ENCODE measurements around the gene RREB1.

RREB1 gene

DNA sequence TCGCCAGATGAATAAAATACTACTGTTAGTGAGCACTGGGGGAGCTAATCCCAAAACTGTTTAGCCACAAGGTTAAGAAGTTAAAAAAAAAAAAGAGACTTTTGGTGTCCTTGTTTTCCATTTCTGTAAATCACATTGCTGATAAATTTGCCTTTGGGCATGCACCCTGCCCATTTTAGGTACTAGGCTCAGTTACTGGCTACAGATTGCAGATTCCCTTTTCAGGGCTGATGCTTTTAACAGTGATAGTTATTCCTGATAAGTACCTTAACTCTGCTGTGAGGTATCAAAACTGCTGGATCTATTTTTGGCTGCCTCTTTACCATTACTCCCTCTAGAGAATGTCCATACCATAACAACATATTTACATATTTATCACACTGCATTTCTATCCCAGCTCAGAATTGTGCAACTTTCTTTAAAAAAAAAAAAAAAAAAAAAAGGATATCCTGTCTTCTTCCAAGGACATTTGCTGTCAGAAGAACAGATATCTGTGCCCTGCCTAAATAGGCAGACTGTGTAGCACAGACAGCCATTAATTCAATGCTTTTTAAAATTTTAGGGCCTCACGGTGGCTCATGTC lies 110.7 kb downstream of the RREB1 start:
- in situ Hi-C loops (cut with MboI; ENCODE audit: low sequenced_read_pairs), result no loop called here
- Histone ChIP-seq H3K36me3 (replicated peaks) (peaks cover 33% of the 10 kb centered on the region), H3K4me1 (no peaks in the 10 kb centered on the region), H3K4me3 (no peak overlapping the region), H3K27me3 (ENCODE audit: low read depth) (no peaks in the 10 kb centered on the region), H3K9me3 (no peaks in the 10 kb centered on the region)
- DNase-seq (ENCODE audit: low spot score in 2 of 2), result no peak

DNA sequence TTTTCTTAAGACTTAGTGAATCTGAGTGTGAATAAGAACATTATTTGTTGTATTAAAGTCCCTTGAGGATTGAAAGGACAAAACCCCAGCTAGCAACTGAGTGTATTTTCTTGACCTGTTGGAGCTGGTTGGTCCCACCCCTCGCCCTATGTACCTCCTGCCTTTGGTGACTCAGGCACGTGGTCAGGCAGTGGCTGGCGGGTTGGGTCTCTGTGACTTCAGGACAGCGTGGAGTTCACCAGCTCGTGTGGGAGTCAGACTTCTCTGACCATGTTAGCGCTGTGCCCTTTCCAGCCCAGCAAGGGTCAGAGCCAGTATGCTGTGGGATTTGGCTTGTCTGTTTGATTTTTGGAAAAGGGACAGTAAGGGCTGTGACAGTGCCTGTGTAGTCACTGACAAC lies 111.5 kb downstream of the RREB1 start:
- Histone ChIP-seq H3K27me3 (ENCODE audit: low read depth) (no peaks in the 10 kb centered on the region), H3K9me3 (no peaks in the 10 kb centered on the region), H3K36me3 (replicated peaks) (peaks cover 24% of the 10 kb centered on the region), H3K4me1 (no peaks in the 10 kb centered on the region), H3K4me3 (no peak overlapping the region)
- DNase-seq (ENCODE audit: low spot score in 2 of 2), result no peak
- in situ Hi-C loops (cut with MboI; ENCODE audit: low sequenced_read_pairs), result no loop called here

DNA sequence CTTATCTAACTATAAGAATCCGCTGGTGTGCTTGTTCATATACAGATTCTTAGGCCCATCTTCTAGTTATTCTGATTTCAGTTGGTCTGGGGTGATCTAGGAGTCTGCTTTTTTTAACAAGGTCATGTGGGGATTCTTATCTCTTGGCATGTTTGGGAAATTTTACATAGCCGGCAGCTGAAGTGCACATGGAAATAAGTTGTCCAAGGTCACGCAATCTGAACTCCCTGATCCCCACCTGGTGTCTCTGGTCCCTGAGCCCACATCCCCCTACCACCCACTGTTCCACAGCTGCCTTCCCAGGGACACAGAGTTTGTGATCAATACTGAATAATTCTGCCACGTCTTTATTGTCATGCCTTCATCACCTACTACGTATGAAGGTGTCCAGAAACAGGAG lies 114.4 kb downstream of the RREB1 start:
- Histone ChIP-seq H3K4me1 (no peaks in the 10 kb centered on the region), H3K27me3 (ENCODE audit: low read depth) (no peaks in the 10 kb centered on the region), H3K4me3 (no peak overlapping the region), H3K36me3 (replicated peaks) (peaks cover 17% of the 10 kb centered on the region), H3K9me3 (no peaks in the 10 kb centered on the region)
- in situ Hi-C loops (cut with MboI; ENCODE audit: low sequenced_read_pairs), result no loop called here
- DNase-seq (ENCODE audit: low spot score in 2 of 2), result no peak

DNA sequence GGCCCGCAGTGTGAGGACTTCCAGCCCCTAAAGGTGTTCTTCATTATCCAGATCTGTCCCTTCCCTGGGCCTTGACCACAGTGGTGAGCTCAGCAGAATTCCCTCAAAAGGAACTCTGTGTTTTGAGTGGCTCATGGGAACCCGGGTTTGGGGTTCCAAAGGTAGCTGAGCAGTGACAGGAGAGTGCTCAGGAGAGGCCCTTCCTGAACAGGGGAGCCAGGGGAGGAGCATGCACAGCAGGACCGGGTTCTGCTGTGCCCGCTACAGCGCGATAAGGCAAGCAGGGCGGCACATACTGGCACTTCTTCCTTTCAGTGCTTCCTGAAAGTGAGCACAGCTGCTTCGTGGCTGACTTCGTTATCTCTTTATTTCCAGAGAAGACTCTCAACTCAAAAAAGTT lies 117.0 kb downstream of the RREB1 start:
- H3K36me3 ChIP-seq (replicated peaks), result peaks cover 34% of the 10 kb centered on the region
- no peak for DNase-seq (ENCODE audit: low spot score in 2 of 2)
- no peak overlapping the region for H3K4me3 ChIP-seq
- no peaks in the 10 kb centered on the region for H3K9me3 ChIP-seq
- in situ Hi-C loops (cut with MboI; ENCODE audit: low sequenced_read_pairs), result no loop called here
- H3K27me3 ChIP-seq (ENCODE audit: low read depth), result no peaks in the 10 kb centered on the region
- H3K4me1 ChIP-seq, result no peaks in the 10 kb centered on the region

DNA sequence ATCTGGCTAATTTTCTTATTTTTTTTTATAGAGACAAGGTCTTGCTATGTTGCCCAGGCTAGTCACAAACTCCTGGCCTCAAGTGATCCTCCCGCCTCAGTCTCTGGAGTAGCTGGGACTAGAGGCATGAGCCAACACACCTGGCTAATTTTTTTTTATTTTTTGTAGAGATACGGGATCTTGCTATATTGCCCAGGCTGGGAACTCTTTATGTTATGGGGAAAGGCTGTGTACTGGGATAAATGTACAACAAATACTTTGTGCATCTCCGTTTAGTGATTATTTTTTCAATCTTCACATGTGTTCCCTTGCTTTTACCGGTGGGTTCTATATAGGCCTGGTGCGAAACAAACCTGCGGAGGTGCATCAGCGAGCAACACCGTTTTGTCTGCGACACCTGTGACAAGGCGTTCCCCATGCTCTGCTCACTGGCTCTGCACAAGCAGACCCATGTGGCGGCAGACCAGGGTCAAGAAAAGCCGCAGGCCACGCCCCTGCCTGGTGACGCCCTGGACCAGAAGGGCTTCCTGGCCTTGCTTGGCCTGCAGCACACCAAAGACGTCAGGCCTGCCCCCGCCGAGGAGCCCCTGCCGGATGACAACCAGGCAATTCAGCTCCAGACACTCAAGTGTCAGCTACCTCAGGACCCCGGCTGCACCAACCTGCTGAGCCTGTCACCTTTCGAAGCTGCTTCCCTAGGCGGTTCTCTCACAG lies 121.1 kb downstream of the RREB1 start:
- no peaks in the 10 kb centered on the region for H3K9me3 ChIP-seq
- in situ Hi-C loops (cut with MboI; ENCODE audit: low sequenced_read_pairs), result no loop called here
- H3K36me3 ChIP-seq (replicated peaks), result peaks cover 60% of the 10 kb centered on the region
- H3K4me1 ChIP-seq, result no peaks in the 10 kb centered on the region
- no peaks in the 10 kb centered on the region for H3K27me3 ChIP-seq (ENCODE audit: low read depth)
- H3K4me3 ChIP-seq, result no peak overlapping the region
- DNase-seq (ENCODE audit: low spot score in 2 of 2), result no peak

DNA sequence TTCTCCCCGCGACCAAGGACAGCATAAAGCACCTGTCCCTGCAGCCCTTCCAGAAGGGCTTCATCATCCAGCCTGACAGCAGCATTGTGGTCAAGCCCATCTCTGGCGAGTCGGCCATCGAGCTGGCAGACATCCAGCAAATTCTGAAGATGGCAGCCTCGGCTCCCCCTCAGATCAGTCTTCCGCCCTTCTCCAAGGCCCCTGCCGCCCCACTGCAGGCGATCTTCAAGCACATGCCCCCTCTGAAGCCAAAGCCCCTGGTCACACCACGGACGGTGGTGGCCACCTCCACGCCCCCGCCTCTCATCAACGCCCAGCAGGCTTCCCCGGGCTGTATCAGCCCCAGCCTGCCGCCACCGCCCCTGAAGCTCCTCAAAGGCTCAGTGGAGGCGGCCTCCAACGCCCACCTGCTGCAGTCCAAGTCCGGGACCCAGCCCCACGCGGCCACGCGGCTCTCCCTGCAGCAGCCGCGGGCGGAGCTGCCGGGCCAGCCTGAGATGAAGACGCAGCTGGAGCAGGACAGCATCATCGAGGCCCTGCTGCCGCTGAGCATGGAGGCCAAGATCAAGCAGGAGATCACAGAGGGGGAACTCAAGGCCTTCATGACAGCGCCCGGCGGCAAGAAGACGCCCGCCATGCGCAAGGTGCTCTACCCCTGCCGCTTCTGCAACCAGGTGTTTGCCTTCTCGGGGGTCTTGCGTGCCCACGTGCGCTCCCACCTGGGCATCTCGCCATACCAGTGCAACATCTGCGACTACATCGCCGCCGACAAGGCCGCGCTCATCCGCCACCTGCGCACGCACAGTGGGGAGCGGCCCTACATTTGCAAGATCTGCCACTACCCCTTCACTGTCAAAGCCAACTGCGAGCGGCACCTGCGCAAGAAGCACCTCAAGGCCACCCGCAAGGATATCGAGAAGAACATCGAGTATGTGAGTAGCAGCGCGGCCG lies 121.9 kb downstream of the RREB1 start:
- no peak overlapping the region for H3K4me3 ChIP-seq
- no peak for DNase-seq (ENCODE audit: low spot score in 2 of 2)
- no peaks in the 10 kb centered on the region for H3K27me3 ChIP-seq (ENCODE audit: low read depth)
- H3K4me1 ChIP-seq, result no peaks in the 10 kb centered on the region
- H3K36me3 ChIP-seq (replicated peaks), result peaks cover 63% of the 10 kb centered on the region
- H3K9me3 ChIP-seq, result no peaks in the 10 kb centered on the region
- in situ Hi-C loops (cut with MboI; ENCODE audit: low sequenced_read_pairs), result no loop called here

DNA sequence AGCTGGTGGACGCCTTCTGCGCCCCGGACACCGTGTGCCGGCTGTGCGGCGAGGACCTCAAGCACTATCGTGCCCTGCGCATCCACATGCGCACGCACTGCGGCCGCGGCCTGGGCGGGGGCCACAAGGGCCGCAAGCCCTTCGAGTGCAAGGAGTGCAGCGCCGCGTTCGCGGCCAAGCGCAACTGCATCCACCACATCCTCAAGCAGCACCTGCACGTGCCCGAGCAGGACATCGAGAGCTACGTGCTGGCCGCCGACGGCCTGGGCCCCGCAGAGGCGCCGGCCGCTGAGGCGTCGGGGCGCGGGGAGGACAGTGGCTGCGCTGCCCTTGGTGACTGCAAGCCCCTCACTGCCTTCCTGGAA lies 122.5 kb downstream of the RREB1 start:
- in situ Hi-C loops (cut with MboI; ENCODE audit: low sequenced_read_pairs), result no loop called here
- no peak for DNase-seq (ENCODE audit: low spot score in 2 of 2)
- H3K4me1 ChIP-seq, result no peaks in the 10 kb centered on the region
- peaks cover 66% of the 10 kb centered on the region for H3K36me3 ChIP-seq (replicated peaks)
- H3K27me3 ChIP-seq (ENCODE audit: low read depth), result no peaks in the 10 kb centered on the region
- no peak overlapping the region for H3K4me3 ChIP-seq
- H3K9me3 ChIP-seq, result no peaks in the 10 kb centered on the region

DNA sequence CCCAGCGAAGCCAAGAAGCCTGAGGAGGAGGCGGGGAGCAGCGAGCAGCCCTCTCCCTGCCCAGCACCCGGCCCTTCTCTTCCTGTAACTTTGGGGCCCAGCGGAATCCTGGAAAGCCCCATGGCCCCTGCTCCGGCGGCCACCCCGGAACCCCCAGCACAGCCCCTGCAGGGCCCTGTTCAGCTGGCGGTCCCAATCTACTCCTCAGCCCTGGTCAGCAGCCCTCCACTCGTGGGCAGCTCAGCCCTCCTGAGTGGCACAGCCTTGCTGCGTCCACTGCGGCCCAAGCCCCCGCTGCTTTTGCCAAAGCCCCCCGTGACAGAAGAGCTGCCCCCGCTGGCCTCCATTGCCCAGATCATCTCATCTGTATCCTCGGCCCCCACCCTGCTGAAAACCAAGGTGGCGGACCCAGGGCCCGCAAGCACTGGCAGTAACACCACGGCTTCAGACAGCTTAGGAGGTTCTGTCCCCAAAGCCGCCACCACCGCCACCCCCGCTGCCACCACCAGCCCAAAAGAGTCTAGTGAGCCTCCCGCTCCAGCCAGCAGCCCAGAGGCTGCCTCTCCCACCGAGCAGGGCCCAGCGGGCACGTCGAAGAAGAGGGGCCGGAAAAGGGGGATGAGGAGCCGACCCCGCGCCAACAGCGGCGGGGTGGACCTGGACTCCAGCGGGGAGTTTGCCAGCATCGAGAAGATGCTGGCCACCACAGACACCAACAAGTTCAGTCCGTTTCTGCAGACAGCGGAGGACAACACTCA lies 123.4 kb downstream of the RREB1 start:
- H3K36me3 ChIP-seq (replicated peaks), result peaks cover 61% of the 10 kb centered on the region

DNA sequence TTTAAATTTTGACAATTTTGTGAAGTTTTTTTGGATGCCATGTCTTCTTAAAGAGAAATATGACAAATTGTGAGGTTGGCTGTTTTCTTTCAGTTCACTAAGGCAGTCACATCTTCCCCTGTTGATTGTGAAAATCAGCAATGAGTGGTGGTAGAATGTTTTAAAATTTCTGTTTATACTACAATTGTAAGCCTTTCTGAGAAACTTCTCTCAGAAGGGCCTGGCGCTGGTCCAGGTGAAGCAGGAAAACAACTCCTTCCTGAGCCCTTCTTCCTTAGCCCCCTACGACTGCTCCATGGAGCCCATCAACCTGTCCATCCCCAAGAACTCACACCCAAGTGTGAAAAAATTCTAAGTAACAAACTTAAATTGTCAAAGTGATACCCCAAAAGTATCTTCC lies 124.6 kb downstream of the RREB1 start:
- in situ Hi-C loops (cut with MboI; ENCODE audit: low sequenced_read_pairs), result no loop called here
- DNase-seq (ENCODE audit: low spot score in 2 of 2), result no peak
- Histone ChIP-seq H3K27me3 (ENCODE audit: low read depth) (no peaks in the 10 kb centered on the region), H3K9me3 (no peaks in the 10 kb centered on the region), H3K4me1 (no peaks in the 10 kb centered on the region), H3K36me3 (replicated peaks) (peaks cover 57% of the 10 kb centered on the region), H3K4me3 (no peak overlapping the region)

More for the DNA sequence above, 123.4 kb downstream of the RREB1 start:
- H3K27me3 ChIP-seq (ENCODE audit: low read depth), result no peaks in the 10 kb centered on the region
- no peak for DNase-seq (ENCODE audit: low spot score in 2 of 2)
- H3K9me3 ChIP-seq, result no peaks in the 10 kb centered on the region
- H3K4me3 ChIP-seq, result no peak overlapping the region
- no peaks in the 10 kb centered on the region for H3K4me1 ChIP-seq
- in situ Hi-C loops (cut with MboI; ENCODE audit: low sequenced_read_pairs), result no loop called here

DNA sequence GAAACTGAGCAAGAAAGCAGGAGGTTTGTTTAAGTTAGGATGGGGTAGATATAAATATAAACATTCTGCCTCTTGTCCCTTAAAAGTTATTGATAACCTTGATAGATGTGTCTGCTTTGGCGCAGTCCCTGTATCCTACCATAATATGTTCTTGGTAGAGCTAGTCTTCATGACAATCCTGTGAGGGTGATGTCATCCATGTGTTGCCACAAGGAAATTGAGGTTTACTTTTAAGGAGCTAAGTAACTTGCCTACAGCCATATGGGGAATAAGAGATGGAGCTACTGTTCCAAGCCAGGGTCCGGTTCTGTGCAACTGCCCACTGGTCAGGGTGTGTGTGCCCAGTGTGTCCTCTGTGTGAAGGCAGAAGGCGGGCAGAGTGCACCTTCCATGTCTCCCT lies 126.8 kb downstream of the RREB1 start:
- Histone ChIP-seq H3K9me3 (no peaks in the 10 kb centered on the region), H3K4me3 (no peak overlapping the region), H3K36me3 (replicated peaks) (peaks cover 43% of the 10 kb centered on the region), H3K4me1 (no peaks in the 10 kb centered on the region; the same call in 1 of the 2 replicates), H3K27me3 (ENCODE audit: low read depth) (no peaks in the 10 kb centered on the region)
- in situ Hi-C loops (cut with MboI; ENCODE audit: low sequenced_read_pairs), result no loop called here
- DNase-seq (ENCODE audit: low spot score in 2 of 2), result no peak

DNA sequence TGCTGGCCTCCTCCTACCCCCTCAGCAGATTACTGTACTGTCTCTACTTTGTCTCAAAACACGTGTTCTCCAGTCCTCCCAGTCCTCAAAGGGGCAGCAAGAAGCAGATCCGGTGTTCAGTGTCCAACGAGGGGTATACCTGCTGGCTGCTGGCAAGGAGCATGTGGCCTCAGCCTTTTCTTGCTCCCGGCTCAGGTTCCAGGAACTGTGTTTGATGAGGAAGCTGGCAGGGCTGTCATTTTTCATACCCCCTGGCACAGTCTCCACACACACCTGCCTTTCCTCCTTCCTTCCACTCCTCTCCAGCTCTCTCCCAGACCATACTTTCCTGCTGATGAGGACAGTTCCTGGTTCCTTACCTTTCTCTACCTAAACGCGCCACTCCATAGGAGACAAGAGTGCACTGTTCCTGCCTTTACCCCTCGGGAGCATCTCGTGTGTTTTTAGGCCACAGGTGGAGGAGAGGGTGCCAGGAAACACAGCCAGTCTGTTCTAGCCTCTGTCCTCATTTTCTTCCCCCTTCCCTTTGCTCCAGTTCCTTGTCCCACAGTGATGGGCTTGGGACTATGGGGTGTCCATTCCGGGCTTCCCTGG lies 128.0 kb downstream of the RREB1 start:
- no peaks in the 10 kb centered on the region; the same call in 1 of the 2 replicates for H3K4me1 ChIP-seq
- DNase-seq (ENCODE audit: low spot score in 2 of 2), result no peak
- H3K4me3 ChIP-seq, result no peak overlapping the region
- peaks cover 37% of the 10 kb centered on the region for H3K36me3 ChIP-seq (replicated peaks)
- in situ Hi-C loops (cut with MboI; ENCODE audit: low sequenced_read_pairs), result loop anchor here (5.0 kb wide), 1 partner anchor 559 kb away; no protein-coding TSS in a partner anchor
- no peaks in the 10 kb centered on the region for H3K9me3 ChIP-seq
- no peaks in the 10 kb centered on the region for H3K27me3 ChIP-seq (ENCODE audit: low read depth)

DNA sequence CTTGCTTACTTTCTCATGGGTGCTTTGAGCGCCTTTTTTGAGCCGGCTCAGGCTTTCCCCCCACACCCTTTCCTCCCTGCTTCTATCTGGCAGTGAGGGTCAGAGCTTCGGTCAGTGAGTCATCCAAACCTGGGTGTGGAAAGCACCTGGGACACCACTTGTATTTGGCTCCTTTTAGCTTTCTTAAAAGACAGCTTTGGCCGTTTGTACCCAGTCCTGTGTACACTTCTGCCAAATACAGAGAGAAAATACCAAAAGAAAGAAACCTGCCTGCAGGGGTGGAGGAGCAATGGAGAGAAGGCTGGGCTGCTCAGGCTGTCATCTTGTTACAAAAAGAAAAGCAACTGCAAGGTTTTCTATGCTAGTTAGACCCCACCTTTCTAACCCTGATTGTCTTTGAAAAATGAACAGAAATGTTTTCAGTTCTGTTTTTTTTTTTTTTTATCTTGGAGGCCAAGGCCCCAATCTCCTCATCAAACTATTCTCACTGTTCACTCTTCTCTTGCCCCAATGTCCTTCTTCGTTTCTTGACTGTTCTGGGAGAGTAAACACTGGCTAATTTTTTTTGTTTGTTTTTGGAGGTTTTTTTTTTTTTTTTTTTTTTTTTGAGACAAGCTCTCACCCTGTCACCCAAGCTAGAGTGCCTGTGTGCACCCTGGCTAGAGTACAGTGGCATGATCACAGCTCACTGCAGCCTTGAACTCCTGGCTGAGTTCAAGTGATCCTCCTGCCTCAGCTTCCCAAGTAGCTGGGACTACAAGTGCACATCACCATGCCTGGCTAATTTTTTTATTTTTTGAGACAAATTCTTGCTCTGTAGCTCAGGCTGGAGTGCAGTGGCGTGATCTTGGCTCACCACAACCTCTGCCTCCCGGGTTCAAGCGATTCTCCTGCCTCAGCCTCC lies 128.8 kb downstream of the RREB1 start:
- Histone ChIP-seq H3K36me3 (replicated peaks) (peaks cover 30% of the 10 kb centered on the region), H3K9me3 (no peaks in the 10 kb centered on the region), H3K4me3 (no peak overlapping the region), H3K4me1 (no peaks in the 10 kb centered on the region; the same call in 1 of the 2 replicates), H3K27me3 (ENCODE audit: low read depth) (no peaks in the 10 kb centered on the region)
- DNase-seq (ENCODE audit: low spot score in 2 of 2), result no peak
- in situ Hi-C loops (cut with MboI; ENCODE audit: low sequenced_read_pairs), result loop anchor here (5.0 kb wide), 1 partner anchor 559 kb away; no protein-coding TSS in a partner anchor

Measured in HAP-1 (cell line).